LNCaP clone FGC (cell line): ENCODE measurements around the gene RECQL5.

Source experiments
- DNase-seq: peaks from one replicate; pipeline ENCODE4 v3.0.0-alpha.2; 2011; ENCODE audit warnings: low read depth
- H3K4me3 ChIP-seq: 2 replicates; pipeline ENCODE4 v1.5.1; 2011; ENCODE audit warnings: mild to moderate bottlenecking, low read depth, low read length, control low read depth
- CTCF ChIP-seq: IDR thresholded peaks from 2 replicates; pipeline ENCODE4 v1.5.1; 2012; ENCODE audit warnings: mild to moderate bottlenecking; ENCODE audit not compliant: control insufficient read depth, insufficient read depth; ENCODE audit errors: extremely low read depth

Gene RECQL5

DNA sequence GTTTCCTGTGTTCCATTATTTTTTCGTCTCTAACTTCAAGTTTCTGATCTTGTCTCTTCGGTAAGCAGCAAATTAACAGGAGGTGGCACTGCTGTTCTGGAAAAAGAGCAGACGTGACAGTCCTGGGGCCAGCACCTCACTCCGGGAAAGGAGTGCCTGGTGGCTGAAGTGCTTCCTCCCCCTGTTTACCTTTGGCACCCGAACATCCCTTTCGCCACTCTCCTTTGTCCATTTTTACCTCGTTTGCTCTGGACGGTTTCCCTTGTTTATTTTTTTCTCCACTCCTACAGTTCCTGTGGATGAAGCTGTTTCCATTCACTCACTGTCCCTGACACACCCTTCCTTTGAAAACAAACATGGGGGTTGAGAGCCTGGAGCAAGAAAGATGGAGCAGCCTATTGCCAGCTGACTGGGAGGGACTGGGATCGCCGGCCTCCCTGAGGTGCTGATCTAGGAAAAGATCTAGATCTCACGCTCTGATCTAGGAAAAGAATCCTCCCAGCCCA lies 12.8 kb upstream of the RECQL5 start:
- DNase-seq = peak; percentile 30
- H3K4me3 ChIP-seq = no peak overlapping the region
- TF ChIP-seq CTCF = peak; percentile 77

DNA sequence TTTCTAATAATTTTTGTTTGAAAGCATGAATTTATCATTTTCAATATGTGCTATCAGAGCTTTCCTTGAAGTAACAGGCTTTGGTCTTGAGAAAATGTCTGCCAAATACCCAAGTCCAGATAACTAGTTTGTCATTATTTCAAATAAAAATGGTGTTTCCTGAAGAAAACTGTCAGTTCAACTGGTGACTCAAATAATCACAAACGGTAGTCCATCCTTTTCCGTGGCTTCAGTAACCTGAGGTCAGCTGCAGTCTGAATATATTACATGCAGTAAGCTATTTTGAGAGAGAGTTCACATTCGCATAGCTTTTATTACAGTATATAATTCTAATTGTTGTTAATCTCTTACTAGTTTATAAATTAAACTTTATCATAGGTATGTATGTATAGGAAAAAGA lies 9.5 kb upstream of the RECQL5 start:
- no peak for DNase-seq
- TF ChIP-seq CTCF = no peak
- no peak overlapping the region for H3K4me3 ChIP-seq

DNA sequence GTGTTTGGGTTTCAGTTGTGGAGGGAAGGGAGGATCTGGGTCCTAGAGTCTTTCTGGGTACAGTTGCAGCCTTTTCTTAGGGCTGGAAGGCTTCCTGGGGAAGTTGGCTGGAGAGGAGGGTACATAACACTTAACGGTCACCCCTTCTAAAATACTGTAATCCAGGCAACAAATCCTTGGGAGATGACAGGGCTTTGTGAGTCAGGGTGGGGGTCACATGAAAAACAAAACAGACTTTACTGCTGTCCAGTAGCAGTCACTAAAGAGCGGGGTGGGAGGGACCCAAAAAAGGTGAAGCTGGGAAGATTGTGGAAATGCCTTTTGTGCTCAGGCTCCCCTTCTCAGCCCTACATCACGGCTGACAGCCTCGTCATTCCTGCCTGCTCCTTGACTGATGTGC lies 6.5 kb upstream of the RECQL5 start:
- H3K4me3 ChIP-seq = no peak overlapping the region
- no peak for DNase-seq
- TF ChIP-seq CTCF = no peak

- no peak overlapping the region for H3K4me3 ChIP-seq
- no peak for TF ChIP-seq CTCF
- no peak for DNase-seq
These were observed 5.1 kb upstream of the RECQL5 start for GRCh38 chr17:75672011-75672410.

DNA sequence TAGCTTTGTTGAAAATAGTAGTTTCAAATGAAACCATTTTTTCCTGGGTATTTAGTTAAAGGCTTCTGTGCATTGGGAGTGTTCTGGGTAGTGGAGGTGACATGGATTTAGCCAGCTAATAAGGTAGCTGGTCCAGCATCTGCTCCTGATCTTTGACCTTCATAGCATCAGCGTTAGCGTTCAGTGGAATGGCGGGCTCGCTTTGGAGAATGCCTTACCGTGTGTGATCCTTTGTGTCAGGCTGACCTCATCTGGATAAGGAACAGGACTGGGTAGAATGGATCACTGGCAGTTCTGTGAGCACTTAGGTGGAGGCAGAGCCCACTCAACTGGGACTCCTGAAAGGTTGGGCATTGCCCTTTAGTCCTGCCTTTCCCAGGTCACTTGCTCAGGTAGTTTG lies 3.9 kb upstream of the RECQL5 start:
- no peak overlapping the region for H3K4me3 ChIP-seq
- no peak for DNase-seq
- no peak for TF ChIP-seq CTCF

DNA sequence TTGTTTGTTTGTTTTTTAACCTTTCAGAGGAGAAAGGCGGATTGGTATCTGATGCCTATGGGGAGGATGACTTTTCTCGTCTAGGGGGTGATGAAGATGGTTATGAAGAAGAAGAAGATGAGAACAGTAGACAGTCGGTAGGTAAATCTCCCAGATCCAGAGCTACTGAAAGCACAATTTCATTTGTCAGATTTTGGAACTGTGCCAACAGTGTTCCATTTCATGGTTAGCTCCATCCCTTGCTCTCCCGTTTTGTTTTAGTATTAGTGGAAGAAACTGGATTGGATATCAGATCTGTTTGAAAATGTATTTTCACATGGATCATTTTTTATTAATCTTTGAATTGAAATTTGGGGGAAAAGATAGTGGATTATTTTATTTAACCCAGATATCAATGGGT lies 1.5 kb upstream of the RECQL5 start:
- DNase-seq = no peak
- TF ChIP-seq CTCF = no peak
- peak overlapping the region; percentile 99 for H3K4me3 ChIP-seq

DNA sequence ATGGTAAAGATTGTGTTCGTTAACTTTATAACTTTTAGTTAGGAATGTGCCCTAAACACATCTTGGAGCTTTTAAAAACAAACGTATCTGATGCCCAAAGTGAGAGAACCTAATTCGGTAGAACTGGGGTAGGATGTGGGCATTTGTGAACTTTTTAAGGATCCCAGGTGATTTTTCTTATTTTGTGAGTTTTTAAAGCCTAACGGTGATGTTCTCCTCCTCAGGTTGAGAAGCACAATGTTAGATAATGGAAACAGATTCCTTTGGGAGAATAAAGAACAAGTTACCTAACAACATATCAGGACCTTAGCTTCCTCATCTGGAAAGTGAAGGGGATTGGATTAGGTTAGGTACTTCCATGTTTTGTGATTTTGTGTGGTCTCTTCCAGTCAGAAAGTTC lies 871 bp upstream of the RECQL5 start:
- no peak for DNase-seq
- peak overlapping the region; percentile 99 for H3K4me3 ChIP-seq
- TF ChIP-seq CTCF = no peak
